C1 segment of cervical spinal cord (tissue), 14 donors: ENCODE results near the gene LAIR1.
"Not testable (repeated sequence)": the region's sequence is repeated elsewhere in the genome, so short reads cannot be mapped to it uniquely, and the experiment has no call there.

ENCODE experiments used
- DNase-seq, 14 donors: peaks; one replicate each; lab custom pipeline; 2025; lab: John Stamatoyannopoulos, UW

Gene LAIR1

GRCh38 chr19:54364775-54365257 lies at the start of gene LAIR1:
Gene LAIR1, minus strand, starts transcription at chr19:54364931. Its CDS starts 127 bp downstream, at chr19:54364804.
- peak in 4 of 14 donors; percentile 10 to 37 (median 24) for DNase-seq

GRCh38 chr19:54414156-54414555 lies 49.4 kb upstream of the LAIR1 start:
- DNase-seq: no peak

GRCh38 chr19:54412877-54413276 lies 48.1 kb upstream of the LAIR1 start:
- DNase-seq: no peak

- DNase-seq: no peak
Observed at GRCh38 chr19:54411033-54411432, 46.3 kb upstream of the LAIR1 start.

- no peak for DNase-seq
Observed at GRCh38 chr19:54408456-54409026, 43.8 kb upstream of the LAIR1 start.

- no peak for DNase-seq
Observed at GRCh38 chr19:54407780-54408179, 43.0 kb upstream of the LAIR1 start.

- no peak for DNase-seq
Observed at GRCh38 chr19:54405628-54406027, 40.9 kb upstream of the LAIR1 start.

GRCh38 chr19:54403054-54403453 lies 38.3 kb upstream of the LAIR1 start:
- DNase-seq: no peak

GRCh38 chr19:54400913-54401312 lies 36.2 kb upstream of the LAIR1 start:
- no peak for DNase-seq

GRCh38 chr19:54399189-54399588 lies 34.5 kb upstream of the LAIR1 start:
- no peak for DNase-seq

GRCh38 chr19:54395685-54396084 lies 31.0 kb upstream of the LAIR1 start:
- no peak for DNase-seq

GRCh38 chr19:54393381-54393780 lies 28.6 kb upstream of the LAIR1 start:
- DNase-seq: no peak

GRCh38 chr19:54392105-54392504 lies 27.4 kb upstream of the LAIR1 start:
- no peak for DNase-seq

GRCh38 chr19:54391589-54392061 lies 26.9 kb upstream of the LAIR1 start:
- no peak for DNase-seq

GRCh38 chr19:54390942-54391577 lies 26.3 kb upstream of the LAIR1 start:
- peak in 5 of 14 donors; percentile 9 to 35 (median 19) for DNase-seq

- no peak for DNase-seq
Observed at GRCh38 chr19:54389553-54389952, 24.8 kb upstream of the LAIR1 start.

- no peak for DNase-seq
Observed at GRCh38 chr19:54388802-54389139, 24.0 kb upstream of the LAIR1 start.

GRCh38 chr19:54387991-54388801 lies 23.5 kb upstream of the LAIR1 start:
- peak in 4 of 14 donors; percentile 20 to 40 (median 26) for DNase-seq

- DNase-seq: no peak
Observed at GRCh38 chr19:54383330-54383729, 18.6 kb upstream of the LAIR1 start.

GRCh38 chr19:54382041-54382440 lies 17.3 kb upstream of the LAIR1 start:
- DNase-seq: not testable (repeated sequence)

- no peak for DNase-seq
Observed at GRCh38 chr19:54380897-54381296, 16.2 kb upstream of the LAIR1 start.

- no peak for DNase-seq
Observed at GRCh38 chr19:54379187-54379678, 14.5 kb upstream of the LAIR1 start.
